ENCODE data around the gene C18orf63.
"Not testable (repeated sequence)": the region's sequence is repeated elsewhere in the genome, so short reads cannot be mapped to it uniquely, and the experiment has no call there.

Gene C18orf63

GRCh38 chr18:74286856-74287255 lies 28.8 kb upstream of the C18orf63 start:
- no peak for DNase-seq

DNA sequence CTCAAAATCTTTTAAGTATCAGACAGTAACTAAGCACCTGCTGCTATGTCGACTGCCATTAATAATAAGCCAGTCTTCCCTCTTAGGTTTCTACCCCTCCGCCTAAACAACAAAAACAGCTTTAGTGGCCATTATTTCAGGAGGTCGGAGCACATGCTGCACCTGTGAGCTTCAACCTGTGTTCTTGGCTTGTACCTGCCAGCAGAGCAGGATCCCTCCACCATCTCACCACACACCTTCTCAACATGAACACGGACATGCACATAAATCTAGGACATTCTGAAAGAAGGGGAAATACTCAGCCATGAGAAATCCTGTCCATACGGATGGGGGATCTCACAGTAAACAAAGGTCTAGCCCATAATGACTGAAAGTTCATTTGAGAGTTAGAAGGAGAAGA lies 27.6 kb upstream of the C18orf63 start:
- no peak for DNase-seq

DNA sequence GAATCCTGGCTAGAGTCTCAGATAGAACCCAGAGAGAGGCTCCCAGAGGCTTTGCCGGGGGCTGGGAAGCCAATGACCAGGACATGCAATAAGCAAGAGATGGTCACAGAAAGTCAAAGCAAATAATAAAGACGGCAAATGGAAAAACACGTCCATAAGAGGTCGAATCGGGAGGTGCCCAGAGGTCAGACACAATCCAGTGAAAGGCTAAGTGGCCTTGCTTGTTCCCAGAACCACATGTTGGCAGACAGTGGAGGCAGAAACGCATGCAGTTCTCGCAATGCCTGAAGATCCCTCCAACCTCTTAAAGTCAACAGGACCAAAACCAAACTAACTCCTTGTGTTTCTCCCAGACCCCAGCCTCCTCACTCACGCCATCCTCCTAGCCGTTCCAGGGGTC lies 26.9 kb upstream of the C18orf63 start:
- no peak for DNase-seq

DNA sequence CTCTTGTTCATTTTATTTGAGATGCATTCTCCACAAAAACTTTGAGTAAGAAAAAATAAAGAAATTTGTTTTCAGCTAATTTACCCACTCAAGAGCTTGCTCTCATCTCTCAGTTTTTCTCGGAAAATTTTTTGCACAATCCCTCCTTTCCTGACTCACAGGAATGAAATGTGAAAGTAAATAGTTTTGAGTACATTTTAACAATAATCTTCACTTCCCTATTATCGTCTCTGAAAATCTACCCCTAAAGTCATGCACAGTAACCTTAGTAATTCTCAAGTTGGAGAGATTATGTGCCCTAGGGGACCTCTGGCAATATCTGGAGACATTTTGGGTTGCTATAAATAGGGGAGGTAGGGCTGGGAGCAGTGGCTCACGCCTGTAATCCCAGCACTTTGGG lies 26.5 kb upstream of the C18orf63 start:
- DNase-seq = no peak

- DNase-seq = no peak
Observed at GRCh38 chr18:74290021-74290420, 25.6 kb upstream of the C18orf63 start.

GRCh38 chr18:74290794-74291471 lies 24.7 kb upstream of the C18orf63 start:
- no peak for DNase-seq

- no peak for DNase-seq
Observed at GRCh38 chr18:74291472-74291770, 24.2 kb upstream of the C18orf63 start.

DNA sequence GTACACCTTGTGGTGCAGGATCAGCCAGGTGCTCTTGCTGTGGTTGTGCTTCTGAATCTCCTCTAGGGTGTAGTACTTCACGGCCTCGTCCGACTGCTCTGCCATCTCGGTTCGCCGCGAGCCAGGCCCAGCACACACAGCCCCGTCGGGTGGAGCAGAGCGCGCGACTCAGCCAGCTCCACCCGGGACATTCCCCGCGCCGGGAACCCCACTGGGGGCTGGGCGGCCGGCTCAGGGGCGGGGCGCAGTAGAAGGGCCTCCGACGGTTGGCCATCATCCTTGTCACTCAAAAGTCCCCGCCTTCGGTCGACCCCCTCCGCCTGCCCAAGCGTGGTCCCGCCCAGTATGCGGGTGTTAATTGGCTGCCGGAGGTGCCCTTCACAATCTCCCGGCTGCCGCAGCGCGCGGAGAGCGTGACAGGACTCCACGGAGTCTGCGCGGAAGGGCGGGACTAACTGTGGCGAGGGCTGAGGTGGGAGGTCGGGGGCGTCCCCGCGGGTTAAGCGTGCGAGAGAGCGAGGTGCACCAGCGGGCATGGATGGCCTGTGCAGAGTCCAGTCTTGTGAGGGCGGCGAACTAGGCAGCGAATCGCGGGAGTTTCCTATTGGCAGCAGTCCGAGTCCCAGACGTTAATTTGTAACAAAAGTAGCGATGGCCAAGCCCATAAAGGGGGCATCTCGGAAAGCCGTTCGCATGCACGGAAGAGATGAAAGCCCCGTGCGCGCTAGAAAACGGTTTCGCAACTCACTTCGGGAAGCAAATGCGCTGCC lies 23.7 kb upstream of the C18orf63 start, which contains the start of gene CYB5A:
Gene CYB5A (minus strand): TSS at position 193 of the 770 bp plus-strand sequence. CDS start 88 bp downstream, at position 105.
- peak; percentile 65 for DNase-seq

DNA sequence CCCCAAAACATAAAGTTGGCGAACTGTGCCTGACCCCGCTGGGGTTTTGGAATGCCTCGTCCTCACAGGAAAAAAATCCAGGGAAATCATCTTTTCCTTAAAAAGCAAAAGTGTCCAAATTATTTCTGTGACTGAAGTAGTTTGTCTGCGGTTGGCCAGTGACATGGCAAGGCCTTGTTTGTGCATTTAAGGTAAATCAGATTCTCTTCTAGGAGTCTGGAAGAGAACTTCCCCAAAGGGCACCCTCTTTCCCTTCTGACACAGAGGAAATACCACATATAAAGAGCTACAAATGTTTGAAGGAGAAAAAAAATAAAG lies 23.1 kb upstream of the C18orf63 start:
- DNase-seq = no peak

- DNase-seq = not testable (repeated sequence)
Observed at GRCh38 chr18:74292982-74293381, 22.7 kb upstream of the C18orf63 start.

- DNase-seq = no peak
Observed at GRCh38 chr18:74294526-74294925, 21.1 kb upstream of the C18orf63 start.

DNA sequence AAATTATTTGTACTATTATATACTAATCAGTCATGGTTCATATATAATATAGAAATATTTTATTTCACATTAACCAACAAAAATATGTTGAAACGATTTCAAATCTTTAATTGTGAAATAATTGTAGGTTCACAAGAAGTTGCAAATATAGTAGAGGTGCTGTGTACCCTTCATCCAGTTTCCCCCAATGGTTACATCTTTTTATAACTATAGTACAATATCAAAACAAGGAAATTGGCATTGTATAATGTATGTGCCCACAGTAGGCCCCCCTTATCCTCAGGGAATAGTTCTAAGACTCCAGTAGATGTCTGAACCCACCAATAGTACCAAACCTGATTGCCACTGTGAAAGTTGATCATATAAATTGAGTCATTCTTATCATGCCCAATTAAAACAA lies 16.5 kb upstream of the C18orf63 start:
- DNase-seq = no peak

GRCh38 chr18:74299746-74300145 lies 15.9 kb upstream of the C18orf63 start:
- DNase-seq = no peak

- no peak for DNase-seq
Observed at GRCh38 chr18:74303306-74303705, 12.3 kb upstream of the C18orf63 start.

GRCh38 chr18:74303936-74304335 lies 11.7 kb upstream of the C18orf63 start:
- DNase-seq = no peak

DNA sequence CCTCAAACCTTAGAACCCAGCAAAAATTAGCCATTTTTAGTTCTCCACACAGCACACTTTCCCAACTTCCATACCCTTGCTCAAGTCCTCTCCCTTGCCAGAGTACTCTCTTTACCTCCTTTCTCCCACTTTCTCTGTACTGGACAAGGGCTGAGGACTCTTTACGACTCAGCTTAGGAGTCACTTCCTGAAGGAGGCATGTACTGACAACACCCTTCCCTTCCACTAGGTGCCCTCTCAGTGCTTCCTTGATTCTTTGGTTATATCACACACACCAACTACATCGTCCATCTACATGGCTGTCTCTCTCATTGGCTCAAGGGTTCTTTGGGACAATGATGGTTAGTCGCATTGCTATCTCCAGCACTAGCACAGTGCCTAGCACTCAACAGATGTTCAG lies 5.2 kb upstream of the C18orf63 start:
- no peak for DNase-seq

DNA sequence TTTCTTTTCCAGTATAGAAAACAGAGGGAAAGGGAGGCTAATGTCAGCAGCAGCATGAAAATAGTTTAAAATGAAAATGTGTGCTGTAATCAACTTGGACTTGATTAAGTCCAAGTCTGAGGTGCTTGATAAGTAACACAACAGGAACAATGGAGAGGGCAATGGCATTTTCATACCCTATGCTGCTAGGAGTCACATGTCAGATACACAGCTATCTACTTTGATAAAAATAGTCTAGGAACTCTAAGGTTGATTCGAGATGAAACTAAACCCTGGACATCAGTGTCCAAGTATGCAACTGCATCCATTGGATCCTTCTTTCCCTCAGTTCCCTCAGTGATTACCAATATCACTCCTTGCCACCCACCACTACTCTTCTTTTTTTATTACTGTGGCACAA lies 4.6 kb upstream of the C18orf63 start:
- no peak for DNase-seq

DNA sequence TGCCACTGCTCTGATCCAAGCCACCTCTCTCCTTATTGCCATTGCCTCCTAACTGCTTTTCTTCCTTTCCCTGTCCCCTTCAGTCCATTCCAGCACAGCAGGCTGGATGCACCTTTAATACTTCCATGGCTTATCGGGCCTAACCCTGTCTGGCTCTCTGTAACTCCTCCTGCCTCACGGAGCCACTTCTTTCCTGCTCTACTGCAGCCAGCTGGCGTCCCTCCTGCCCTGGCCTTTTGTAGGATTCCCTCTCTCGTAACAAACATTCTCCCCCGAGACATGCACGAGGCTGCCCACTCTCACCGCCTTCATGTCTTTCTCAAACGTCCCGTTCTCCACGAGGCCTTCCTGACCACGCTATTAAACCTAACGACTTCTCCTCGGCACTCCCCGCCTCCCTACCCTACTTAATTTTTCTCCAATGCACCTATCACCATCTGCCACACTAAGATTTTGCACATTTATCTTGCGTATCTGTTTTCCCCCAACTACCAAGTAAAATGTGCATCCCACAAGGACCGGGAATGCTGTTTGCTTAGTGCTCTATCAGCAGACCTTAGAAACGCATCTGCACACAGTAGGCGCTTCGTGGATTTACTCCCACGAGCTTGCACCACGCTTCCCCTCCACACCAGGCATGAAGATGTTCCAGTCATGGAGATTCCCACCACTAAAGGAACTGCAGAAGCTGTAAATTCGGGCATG lies 728 bp upstream of the C18orf63 start:
- no peak for DNase-seq

- DNase-seq = no peak
Observed at GRCh38 chr18:74316257-74317170, 875 bp downstream of the C18orf63 start.

GRCh38 chr18:74326231-74326630 lies 10.6 kb downstream of the C18orf63 start:
- no peak for DNase-seq

DNA sequence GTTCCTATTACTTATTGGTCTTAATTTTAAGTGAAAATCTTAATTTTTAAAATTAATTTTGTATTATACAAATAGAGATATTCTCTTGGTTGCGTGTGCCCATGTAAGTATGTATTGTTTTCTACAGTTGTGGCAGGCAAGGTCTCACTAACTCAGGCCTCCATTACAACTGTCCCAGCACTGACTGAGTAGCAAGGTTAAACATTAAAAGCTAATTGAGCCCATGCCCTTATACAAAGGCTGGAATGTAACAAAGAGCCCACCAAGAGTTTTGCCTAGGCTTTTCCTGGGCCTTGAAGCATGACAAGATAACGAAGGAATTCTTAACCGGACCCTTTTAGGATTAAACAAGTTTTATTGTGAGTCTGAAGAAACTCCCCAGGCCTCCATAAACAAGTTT lies 11.2 kb downstream of the C18orf63 start:
- DNase-seq = not testable (repeated sequence)

DNA sequence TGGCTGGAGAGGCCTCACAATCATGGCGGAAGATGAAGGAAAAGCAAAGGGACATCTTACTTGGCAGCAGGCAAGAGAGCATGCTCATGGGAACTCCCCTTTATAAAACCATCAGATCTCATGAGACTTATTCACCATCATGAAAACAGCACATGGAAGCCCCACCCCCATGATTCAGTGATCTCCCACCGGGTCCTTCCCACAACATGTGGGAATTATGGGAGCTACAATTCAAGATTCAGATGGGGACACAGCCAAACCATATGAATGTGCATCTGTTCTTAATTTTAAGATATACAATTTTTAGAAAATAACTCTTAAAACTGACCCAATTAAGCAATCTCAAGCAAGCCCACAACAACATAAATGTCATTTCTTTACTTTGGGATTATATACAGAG lies 12.6 kb downstream of the C18orf63 start:
- no peak for DNase-seq

- no peak for DNase-seq
Observed at GRCh38 chr18:74329688-74330205, 14.1 kb downstream of the C18orf63 start.
